ENCODE data around the gene RALY. TPM values are rescaled to one million over a fixed set of nuclear protein-coding genes. Genes with fewer than 3 reads are reported as not detected.

The RALY gene
- total RNA-seq, 1 experiment from 2014 or later = 119 TPM

GRCh38 chr20:34070859-34071258 is 77.1 kb downstream of the RALY start:
- Histone ChIP-seq H3K9me2 (ENCODE audit: insufficient read depth) (no peaks in the 10 kb centered on the region), H3K36me3 (ENCODE audit: control insufficient read depth in 1 of 2, insufficient read depth in 2 of 2, low read length in 2 of 2) (peaks cover 4 to 5% of the 10 kb centered on the region in 2 experiments), H2AFZ (ENCODE audit: low read depth, low read length, poor library complexity, severe bottlenecking) (no peak overlapping the region), H3K27me3 (ENCODE audit: insufficient read depth, low read length) (no peaks in the 10 kb centered on the region), H3K9me3 (ENCODE audit: control insufficient read depth in 1 of 2, insufficient read depth in 1 of 2, low read depth in 1 of 2, low read length in 2 of 2) (no peaks in the 10 kb centered on the region), H3K4me1 (ENCODE audit: control insufficient read depth in 1 of 2, insufficient read depth in 2 of 2, low read length in 2 of 2) (peaks cover 0 to 23% of the 10 kb centered on the region in 2 experiments; a peak in 2 of 4 replicates), H3K27ac (ENCODE audit: low read depth, low read length) (no peak overlapping the region), H3K9ac (ENCODE audit: low read length) (no peak overlapping the region), H3K79me2 (ENCODE audit: insufficient read depth, low read length) (peaks cover 34% of the 10 kb centered on the region; the same call in 1 of the 2 replicates), H3K4me2 (ENCODE audit: low read length) (no peak overlapping the region), H4K20me1 (ENCODE audit: insufficient read depth) (peaks cover 3% of the 10 kb centered on the region; the same call in 1 of the 2 replicates), H3K4me3 (replicated peaks in 1 of 2; ENCODE audit: low read depth in 1 of 2, low read length in 2 of 2) (no peak overlapping the region)
- CTCF ChIA-PET = no interaction called here
- RAD21 ChIA-PET (ENCODE audit: low non-redundant PET in 1 of 2, low total read pairs in 2 of 2, uncharacterized antibody in 2 of 2, unreplicated experiment in 2 of 2) = interaction anchor here in 1 of 2 experiments (0.7 kb wide), 1 partner anchor 150 kb away, joined by 3 read pairs; no protein-coding TSS in a partner anchor
- ATAC-seq (no peak), DNase-seq (ENCODE audit: low read depth, low spot score) (no peak)
- POLR2A ChIA-PET = no interaction called here
- intact Hi-C loops (cut with micrococcal nuclease) = no loop called here
- TF ChIP-seq YY1 (IDR thresholded peaks at IDR 0.05; ENCODE audit: extremely low read depth, insufficient replicate concordance, low read depth, low read length) (no peak), MAX (IDR thresholded peaks at IDR 0.05) (no peak), TCF7L2 (IDR thresholded peaks at IDR 0.05; ENCODE audit: borderline replicate concordance, extremely low read depth, insufficient read depth, insufficient read length) (no peak), ZNF274 (IDR thresholded peaks at IDR 0.05; ENCODE audit: low read depth, low read length) (no peak), RAD21 (IDR thresholded peaks at IDR 0.05; ENCODE audit: low read depth) (no peak), FOSL1 (IDR thresholded peaks at IDR 0.05; ENCODE audit: low read depth) (no peak), EGR1 (IDR thresholded peaks at IDR 0.05; ENCODE audit: low read depth) (no peak), ZBTB33 (IDR thresholded peaks at IDR 0.05; ENCODE audit: extremely low read depth, insufficient replicate concordance, low read length) (no peak), SP1 (IDR thresholded peaks at IDR 0.05; ENCODE audit: low read depth) (no peak)
- no TSS peak for BruUV-seq (replicated peaks)

Data from HCT116 (cell line).